ENCODE measurements around the gene DHX34.

DHX34 gene

GRCh38 chr19:47421844-47422395, 72.8 kb downstream of the DHX34 start:
- Histone ChIP-seq H3K36me3 (replicated peaks; ENCODE audit: insufficient read depth, low read length) (no peaks in the 10 kb centered on the region), H3K9me2 (replicated peaks; ENCODE audit: insufficient read depth, low read length) (no peaks in the 10 kb centered on the region), H3K9ac (ENCODE audit: low read length) (no peak overlapping the region), H3K27me3 (replicated peaks; ENCODE audit: insufficient read depth, low read length) (peaks cover 94% of the 10 kb centered on the region), H3K79me2 (ENCODE audit: low read length) (no peaks in the 10 kb centered on the region), H3K27ac (ENCODE audit: low read length) (no peak overlapping the region), H3F3A (ENCODE audit: insufficient read depth, low read length) (no peaks in the 10 kb centered on the region), H3K4me3 (ENCODE audit: low read length) (no peak overlapping the region), H2AFZ (ENCODE audit: low read length) (no peak overlapping the region), H3K4me2 (ENCODE audit: low read depth, low read length) (no peak overlapping the region), H3K4me1 (ENCODE audit: low read length) (no peaks in the 10 kb centered on the region), H4K20me1 (ENCODE audit: insufficient read depth, low read length) (no peaks in the 10 kb centered on the region), H3K9me3 (replicated peaks; ENCODE audit: insufficient read depth, low read length) (no peaks in the 10 kb centered on the region)
- no peak for DNase-seq
- TF ChIP-seq CTCF (IDR thresholded peaks at IDR 0.05; ENCODE audit: low read length) (no peak), EZH2 (optimal IDR thresholded peaks at IDR 0.05; ENCODE audit: low read depth, low read length) (no peak), EZH2phosphoT487 (IDR thresholded peaks at IDR 0.05; ENCODE audit: low read length) (no peak)

GRCh38 chr19:47422417-47423163, 73.5 kb downstream of the DHX34 start:
- TF ChIP-seq CTCF (IDR thresholded peaks at IDR 0.05; ENCODE audit: low read length) = no peak
- TF ChIP-seq EZH2 (optimal IDR thresholded peaks at IDR 0.05; ENCODE audit: low read depth, low read length) = no peak
- no peak for TF ChIP-seq EZH2phosphoT487 (IDR thresholded peaks at IDR 0.05; ENCODE audit: low read length)
- H3K4me3 ChIP-seq (ENCODE audit: low read length) = no peak overlapping the region
- H4K20me1 ChIP-seq (ENCODE audit: insufficient read depth, low read length) = no peaks in the 10 kb centered on the region
- no peaks in the 10 kb centered on the region for H3K79me2 ChIP-seq (ENCODE audit: low read length)
- peaks cover 87% of the 10 kb centered on the region for H3K27me3 ChIP-seq (replicated peaks; ENCODE audit: insufficient read depth, low read length)
- H3K4me2 ChIP-seq (ENCODE audit: low read depth, low read length) = no peak overlapping the region
- H3K9ac ChIP-seq (ENCODE audit: low read length) = no peak overlapping the region
- no peak for DNase-seq
- no peaks in the 10 kb centered on the region for H3K9me3 ChIP-seq (replicated peaks; ENCODE audit: insufficient read depth, low read length)
- no peaks in the 10 kb centered on the region for H3K4me1 ChIP-seq (ENCODE audit: low read length)
- peaks cover under 1% of the 10 kb centered on the region; the same call in 1 of the 2 replicates for H3F3A ChIP-seq (ENCODE audit: insufficient read depth, low read length)
- H3K36me3 ChIP-seq (replicated peaks; ENCODE audit: insufficient read depth, low read length) = no peaks in the 10 kb centered on the region
- H3K9me2 ChIP-seq (replicated peaks; ENCODE audit: insufficient read depth, low read length) = no peaks in the 10 kb centered on the region
- H3K27ac ChIP-seq (ENCODE audit: low read length) = no peak overlapping the region
- H2AFZ ChIP-seq (ENCODE audit: low read length) = no peak overlapping the region

GRCh38 chr19:47423203-47423882, 74.2 kb downstream of the DHX34 start:
- H3K9ac ChIP-seq (ENCODE audit: low read length) = no peak overlapping the region
- TF ChIP-seq EZH2 (optimal IDR thresholded peaks at IDR 0.05; ENCODE audit: low read depth, low read length) (no peak), CTCF (IDR thresholded peaks at IDR 0.05; ENCODE audit: low read length) (no peak), EZH2phosphoT487 (IDR thresholded peaks at IDR 0.05; ENCODE audit: low read length) (no peak)
- H3K36me3 ChIP-seq (replicated peaks; ENCODE audit: insufficient read depth, low read length) = no peaks in the 10 kb centered on the region
- no peak overlapping the region for H3K27ac ChIP-seq (ENCODE audit: low read length)
- no peak overlapping the region for H2AFZ ChIP-seq (ENCODE audit: low read length)
- H3K79me2 ChIP-seq (ENCODE audit: low read length) = no peaks in the 10 kb centered on the region
- no peak overlapping the region for H3K4me3 ChIP-seq (ENCODE audit: low read length)
- no peaks in the 10 kb centered on the region for H4K20me1 ChIP-seq (ENCODE audit: insufficient read depth, low read length)
- peaks cover 8% of the 10 kb centered on the region for H3F3A ChIP-seq (ENCODE audit: insufficient read depth, low read length)
- 0 out of 2 replicates have a peak, but pooled peaks cover under 1% of the 10 kb centered on the region for H3K4me1 ChIP-seq (ENCODE audit: low read length)
- no peak for DNase-seq
- no peaks in the 10 kb centered on the region for H3K9me3 ChIP-seq (replicated peaks; ENCODE audit: insufficient read depth, low read length)
- no peak overlapping the region for H3K4me2 ChIP-seq (ENCODE audit: low read depth, low read length)
- no peaks in the 10 kb centered on the region for H3K9me2 ChIP-seq (replicated peaks; ENCODE audit: insufficient read depth, low read length)
- H3K27me3 ChIP-seq (replicated peaks; ENCODE audit: insufficient read depth, low read length) = peaks cover 80% of the 10 kb centered on the region

Measured in MM.1S (cell line).